Ishikawa (cell line): Measurements from ENCODE around the gene NACC2.

Source experiments
- CEBPB ChIP-seq: IDR thresholded peaks from 2 replicates; pipeline ENCODE4 v1.6.1; 2012
- EGR1 ChIP-seq: IDR thresholded peaks from 2 replicates; pipeline ENCODE4 v1.6.1; 2012
- EP300 ChIP-seq: IDR thresholded peaks from 2 replicates; pipeline ENCODE4 v1.6.1; 2012; ENCODE audit warnings: borderline replicate concordance
- FOXM1 ChIP-seq: IDR thresholded peaks from 2 replicates; pipeline ENCODE4 v1.6.1; 2012; ENCODE audit warnings: low read depth, borderline replicate concordance
- NFIC ChIP-seq: IDR thresholded peaks from 2 replicates; pipeline ENCODE4 v1.6.1; 2012
- RAD21 ChIP-seq: IDR thresholded peaks from 2 replicates; pipeline ENCODE4 v1.6.1; 2012; ENCODE audit warnings: low read depth
- TAF1 ChIP-seq: IDR thresholded peaks from 2 replicates; pipeline ENCODE4 v1.6.1; 2012; ENCODE audit warnings: low read depth, mild to moderate bottlenecking
- TCF12 ChIP-seq: IDR thresholded peaks from 2 replicates; pipeline ENCODE4 v1.6.1; 2012; ENCODE audit warnings: low read depth
- TEAD4 ChIP-seq: IDR thresholded peaks from 2 replicates; pipeline ENCODE4 v1.6.1; 2012
- YY1 ChIP-seq: IDR thresholded peaks from 2 replicates; pipeline ENCODE4 v1.6.1; 2012; ENCODE audit warnings: low read depth
- ZBTB7A ChIP-seq: IDR thresholded peaks from 2 replicates; pipeline ENCODE4 v1.6.1; 2012; ENCODE audit warnings: low read depth
- TF ChIP-seq, protein P1 (sequence below): IDR thresholded peaks from 2 replicates; pipeline ENCODE4 v1.6.1; 2012
- TF ChIP-seq, protein P2 (sequence below): IDR thresholded peaks from 2 replicates; pipeline ENCODE4 v1.6.1; 2012
- TF ChIP-seq, protein P3 (sequence below): IDR thresholded peaks from 2 replicates; pipeline ENCODE4 v1.6.1; 2012; ENCODE audit warnings: low read depth, mild to moderate bottlenecking

The NACC2 gene

DNA sequence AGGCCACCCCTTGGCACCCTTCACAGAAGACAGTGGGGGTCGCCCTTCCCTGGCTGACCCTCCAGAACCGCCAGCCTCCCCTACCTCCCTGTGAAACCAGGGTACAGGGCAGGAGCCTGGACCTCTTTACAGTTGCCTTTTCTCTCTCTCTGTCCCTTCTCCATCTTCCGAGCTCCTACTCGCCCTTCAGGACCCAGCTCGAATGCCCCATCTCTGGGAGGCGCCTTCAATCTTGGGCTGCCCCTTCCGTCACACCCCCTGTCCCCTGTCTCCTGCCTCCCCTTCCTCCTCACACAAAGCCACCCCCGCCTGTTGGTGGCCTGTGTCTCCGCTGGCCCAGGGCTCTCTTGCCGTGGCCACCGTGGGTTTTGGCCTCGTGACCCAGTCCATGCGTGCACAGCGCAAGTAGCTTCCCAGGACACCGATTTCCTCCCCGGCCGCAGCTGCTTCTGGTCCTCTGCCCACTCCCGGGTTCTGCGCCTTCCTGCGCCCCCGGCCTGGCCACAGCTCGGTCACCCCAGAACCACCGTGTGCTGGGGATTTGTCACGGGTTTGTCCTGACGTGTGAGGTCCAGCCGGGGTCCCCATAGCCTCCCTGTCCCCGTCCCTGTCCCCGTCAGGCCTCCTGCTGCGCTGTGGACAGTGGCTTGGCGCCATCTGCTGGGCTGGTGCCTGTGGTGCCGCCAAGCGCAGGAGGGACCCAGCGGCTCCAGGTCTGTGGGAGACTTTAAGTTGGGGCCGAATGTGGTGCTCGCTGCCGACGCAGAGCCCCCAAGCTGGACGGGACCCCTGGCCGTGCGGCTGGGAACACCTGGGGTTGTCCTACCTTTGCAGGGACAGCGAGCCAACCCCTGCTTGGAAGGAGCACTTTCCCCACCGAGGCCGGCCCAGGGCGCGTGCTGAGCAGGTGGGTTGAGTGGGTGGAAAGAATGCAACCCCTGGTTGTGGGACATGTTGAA is 27.6 kb upstream of the NACC2 start:
- TF ChIP-seq TCF12: 0 out of 2 replicates have a peak, but pooled peaks have one; percentile 17
- TF ChIP-seq EGR1: no peak
- TF ChIP-seq TAF1: no peak
- TF ChIP-seq FOXM1: no peak
- TF ChIP-seq, protein P1, sequence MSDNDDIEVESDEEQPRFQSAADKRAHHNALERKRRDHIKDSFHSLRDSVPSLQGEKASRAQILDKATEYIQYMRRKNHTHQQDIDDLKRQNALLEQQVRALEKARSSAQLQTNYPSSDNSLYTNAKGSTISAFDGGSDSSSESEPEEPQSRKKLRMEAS: no peak
- TF ChIP-seq CEBPB: no peak
- TF ChIP-seq RAD21: peak; percentile 99
- TF ChIP-seq TEAD4: no peak
- no peak for TF ChIP-seq EP300
- no peak for TF ChIP-seq YY1
- TF ChIP-seq, protein P2, sequence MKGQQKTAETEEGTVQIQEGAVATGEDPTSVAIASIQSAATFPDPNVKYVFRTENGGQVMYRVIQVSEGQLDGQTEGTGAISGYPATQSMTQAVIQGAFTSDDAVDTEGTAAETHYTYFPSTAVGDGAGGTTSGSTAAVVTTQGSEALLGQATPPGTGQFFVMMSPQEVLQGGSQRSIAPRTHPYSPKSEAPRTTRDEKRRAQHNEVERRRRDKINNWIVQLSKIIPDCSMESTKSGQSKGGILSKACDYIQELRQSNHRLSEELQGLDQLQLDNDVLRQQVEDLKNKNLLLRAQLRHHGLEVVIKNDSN: 0 out of 2 replicates have a peak, but pooled peaks have one; percentile 16
- TF ChIP-seq, protein P3, sequence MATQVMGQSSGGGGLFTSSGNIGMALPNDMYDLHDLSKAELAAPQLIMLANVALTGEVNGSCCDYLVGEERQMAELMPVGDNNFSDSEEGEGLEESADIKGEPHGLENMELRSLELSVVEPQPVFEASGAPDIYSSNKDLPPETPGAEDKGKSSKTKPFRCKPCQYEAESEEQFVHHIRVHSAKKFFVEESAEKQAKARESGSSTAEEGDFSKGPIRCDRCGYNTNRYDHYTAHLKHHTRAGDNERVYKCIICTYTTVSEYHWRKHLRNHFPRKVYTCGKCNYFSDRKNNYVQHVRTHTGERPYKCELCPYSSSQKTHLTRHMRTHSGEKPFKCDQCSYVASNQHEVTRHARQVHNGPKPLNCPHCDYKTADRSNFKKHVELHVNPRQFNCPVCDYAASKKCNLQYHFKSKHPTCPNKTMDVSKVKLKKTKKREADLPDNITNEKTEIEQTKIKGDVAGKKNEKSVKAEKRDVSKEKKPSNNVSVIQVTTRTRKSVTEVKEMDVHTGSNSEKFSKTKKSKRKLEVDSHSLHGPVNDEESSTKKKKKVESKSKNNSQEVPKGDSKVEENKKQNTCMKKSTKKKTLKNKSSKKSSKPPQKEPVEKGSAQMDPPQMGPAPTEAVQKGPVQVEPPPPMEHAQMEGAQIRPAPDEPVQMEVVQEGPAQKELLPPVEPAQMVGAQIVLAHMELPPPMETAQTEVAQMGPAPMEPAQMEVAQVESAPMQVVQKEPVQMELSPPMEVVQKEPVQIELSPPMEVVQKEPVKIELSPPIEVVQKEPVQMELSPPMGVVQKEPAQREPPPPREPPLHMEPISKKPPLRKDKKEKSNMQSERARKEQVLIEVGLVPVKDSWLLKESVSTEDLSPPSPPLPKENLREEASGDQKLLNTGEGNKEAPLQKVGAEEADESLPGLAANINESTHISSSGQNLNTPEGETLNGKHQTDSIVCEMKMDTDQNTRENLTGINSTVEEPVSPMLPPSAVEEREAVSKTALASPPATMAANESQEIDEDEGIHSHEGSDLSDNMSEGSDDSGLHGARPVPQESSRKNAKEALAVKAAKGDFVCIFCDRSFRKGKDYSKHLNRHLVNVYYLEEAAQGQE: no peak
- TF ChIP-seq ZBTB7A: 0 out of 2 replicates have a peak, but pooled peaks have one; percentile 28

DNA sequence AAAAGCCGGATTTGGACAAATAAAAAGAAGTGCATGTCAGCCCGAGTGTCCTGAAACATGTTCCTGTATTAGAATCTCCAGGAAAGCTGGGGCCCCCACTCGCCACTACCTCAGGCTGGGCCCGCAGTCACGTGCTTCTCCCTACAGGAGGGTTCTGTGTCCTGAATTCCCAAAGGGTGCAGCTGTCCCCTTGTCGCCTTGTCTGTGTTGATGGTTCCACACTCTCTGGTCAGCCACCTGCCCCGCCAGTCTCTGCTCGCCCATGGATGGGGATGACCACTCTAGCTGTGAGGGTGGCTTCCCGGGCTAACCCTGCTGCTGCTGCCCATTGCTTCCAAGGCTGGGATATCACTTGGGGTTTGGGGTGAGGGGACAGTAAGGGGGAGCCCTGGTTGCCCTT is 26.7 kb upstream of the NACC2 start:
- TF ChIP-seq RAD21 (no peak), TCF12 (no peak), EGR1 (no peak), CEBPB (no peak), YY1 (no peak), TAF1 (no peak), EP300 (no peak)
- TF ChIP-seq, protein P2: no peak
- TF ChIP-seq, protein P3: no peak

DNA sequence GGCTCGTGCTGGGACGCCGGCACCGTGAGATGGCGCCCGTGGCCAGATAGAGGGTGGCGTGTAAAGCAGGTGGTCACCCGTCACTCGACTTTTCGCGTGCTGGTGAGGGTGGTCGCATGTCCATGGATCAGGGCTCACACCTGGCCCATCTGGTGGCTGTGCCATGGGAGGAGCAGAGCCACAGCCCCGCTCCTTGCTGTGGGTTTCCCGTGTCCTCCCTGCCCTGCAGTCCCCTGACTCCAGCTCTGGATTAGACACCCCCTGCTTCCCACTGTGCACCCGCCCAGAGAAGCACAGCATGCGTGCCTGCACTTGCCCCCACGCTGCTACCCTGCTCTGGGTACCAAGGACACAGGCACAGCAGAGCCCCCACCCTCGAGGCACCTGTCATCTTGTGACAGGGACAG is 25.4 kb upstream of the NACC2 start:
- TF ChIP-seq TAF1 (no peak), NFIC (no peak), RAD21 (no peak), EGR1 (no peak), TCF12 (no peak)

DNA sequence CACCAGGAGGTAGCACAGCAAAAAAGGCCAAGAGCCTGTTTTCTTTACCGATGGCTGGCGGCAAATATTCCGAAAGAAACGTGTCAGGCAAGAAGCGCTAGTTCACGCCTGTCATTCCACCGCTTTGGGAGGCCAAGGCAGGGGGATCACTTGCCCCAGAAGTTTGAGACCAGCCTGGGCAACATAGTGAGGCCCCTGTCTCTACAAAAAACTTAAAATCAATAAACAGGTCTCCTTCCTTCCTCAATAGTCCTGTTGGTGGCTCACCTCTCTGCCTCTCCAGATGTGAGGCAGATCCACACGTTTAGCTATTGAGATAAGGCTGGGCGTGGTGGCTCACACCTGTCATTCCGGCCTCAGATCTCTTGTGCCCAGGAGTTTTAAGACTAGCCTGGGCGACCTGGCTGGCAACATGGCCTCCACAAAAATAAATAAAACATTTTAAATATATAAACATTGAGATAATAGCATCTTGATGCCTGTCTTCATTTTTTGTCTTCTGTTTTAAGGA is 24.8 kb upstream of the NACC2 start:
- TF ChIP-seq TAF1 (no peak), EP300 (no peak), EGR1 (no peak), YY1 (no peak), ZBTB7A (no peak), CEBPB (no peak)
- TF ChIP-seq, protein P1: no peak
- TF ChIP-seq, protein P2: no peak

DNA sequence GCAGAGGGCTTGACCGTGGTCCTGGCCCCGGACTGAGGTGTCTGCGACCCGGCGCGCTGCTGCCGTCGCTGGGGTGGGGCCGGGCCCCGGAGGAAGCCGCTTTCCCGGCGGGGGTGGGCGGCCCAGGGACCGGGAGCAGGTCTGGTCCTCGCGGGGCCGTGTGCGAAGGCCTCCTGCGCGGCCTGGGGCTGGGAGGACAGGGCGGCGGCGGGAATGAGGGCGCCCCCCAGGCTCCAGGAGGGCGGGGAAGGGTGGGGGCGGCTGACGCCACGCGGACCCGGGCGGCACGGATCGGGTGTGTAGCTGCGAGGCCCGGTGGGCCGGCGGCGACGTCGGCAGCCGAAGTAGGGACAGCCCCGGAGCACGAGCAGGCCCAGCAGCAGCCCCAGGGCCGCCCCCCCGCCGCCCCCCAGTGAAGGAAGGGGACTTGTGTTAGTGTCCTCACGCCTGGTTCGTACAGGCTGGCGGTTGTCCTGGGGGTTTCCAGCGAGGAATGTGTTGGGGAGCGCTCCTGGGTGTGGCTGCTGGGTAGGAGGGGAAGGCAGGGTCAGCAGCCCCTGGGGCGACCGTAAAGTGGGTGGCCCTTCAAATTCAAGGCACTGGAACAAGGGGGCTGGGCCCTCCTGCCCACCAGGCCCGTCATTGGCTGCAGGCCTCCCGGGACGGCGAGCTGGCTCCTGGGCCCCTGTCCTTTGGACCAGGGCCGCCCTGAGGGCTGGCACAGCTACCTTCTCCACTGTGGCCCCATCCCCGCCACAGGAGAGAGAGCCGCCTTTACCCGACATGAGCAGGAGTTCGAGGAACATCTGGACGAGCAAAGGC is 24.2 kb upstream of the NACC2 start:
- TF ChIP-seq ZBTB7A (peak; percentile 26; the same call in 1 of the 2 replicates), NFIC (no peak)
